Tibial nerve (tissue), 3 donors: Measurements from ENCODE around the gene COA7.

Experiments used
- POLR2A ChIP-seq, 2 donors: fragments of 450-650 bp; IDR thresholded peaks; one replicate each; pipeline ENCODE4 v1.6.1; 2017; ENCODE audit warnings: antibody characterized with exemption in 2 of 2, mild to moderate bottlenecking in 2 of 2, moderate library complexity in 2 of 2
- TF ChIP-seq, protein P1 (sequence below), 5 experiments: fragments of 200-600 bp in 3 of 5; fragments of 450-650 bp in 2 of 5; sonication (generic) in 3 of 5; IDR thresholded peaks; one replicate each; pipeline ENCODE4 v1.5.1; 2016 to 2019; ENCODE audit warnings: antibody characterized with exemption in 5 of 5, mild to moderate bottlenecking in 3 of 5, moderate library complexity in 2 of 5

DNA sequence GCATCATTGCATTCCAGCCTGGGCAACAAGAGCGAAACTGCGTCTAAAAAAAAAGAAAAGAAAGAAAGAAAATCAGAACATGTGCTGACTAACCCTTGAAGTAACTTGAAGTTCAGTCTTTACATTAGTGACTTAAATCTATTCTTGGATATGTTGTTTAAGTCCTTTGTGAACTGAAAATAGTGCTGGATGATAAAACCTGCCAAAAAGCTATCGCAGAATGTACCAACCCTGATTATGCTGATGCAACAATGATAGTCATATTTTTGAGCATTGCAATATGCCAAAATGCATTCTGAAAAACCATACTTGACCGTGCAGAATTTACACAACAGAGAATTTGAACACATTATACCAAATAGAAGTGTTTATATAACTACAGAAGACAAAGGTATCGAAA lies 34.4 kb downstream of the COA7 start:
- TF ChIP-seq, protein P1, sequence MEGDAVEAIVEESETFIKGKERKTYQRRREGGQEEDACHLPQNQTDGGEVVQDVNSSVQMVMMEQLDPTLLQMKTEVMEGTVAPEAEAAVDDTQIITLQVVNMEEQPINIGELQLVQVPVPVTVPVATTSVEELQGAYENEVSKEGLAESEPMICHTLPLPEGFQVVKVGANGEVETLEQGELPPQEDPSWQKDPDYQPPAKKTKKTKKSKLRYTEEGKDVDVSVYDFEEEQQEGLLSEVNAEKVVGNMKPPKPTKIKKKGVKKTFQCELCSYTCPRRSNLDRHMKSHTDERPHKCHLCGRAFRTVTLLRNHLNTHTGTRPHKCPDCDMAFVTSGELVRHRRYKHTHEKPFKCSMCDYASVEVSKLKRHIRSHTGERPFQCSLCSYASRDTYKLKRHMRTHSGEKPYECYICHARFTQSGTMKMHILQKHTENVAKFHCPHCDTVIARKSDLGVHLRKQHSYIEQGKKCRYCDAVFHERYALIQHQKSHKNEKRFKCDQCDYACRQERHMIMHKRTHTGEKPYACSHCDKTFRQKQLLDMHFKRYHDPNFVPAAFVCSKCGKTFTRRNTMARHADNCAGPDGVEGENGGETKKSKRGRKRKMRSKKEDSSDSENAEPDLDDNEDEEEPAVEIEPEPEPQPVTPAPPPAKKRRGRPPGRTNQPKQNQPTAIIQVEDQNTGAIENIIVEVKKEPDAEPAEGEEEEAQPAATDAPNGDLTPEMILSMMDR (IDR thresholded peaks at IDR 0.05): no peak
- TF ChIP-seq POLR2A (IDR thresholded peaks at IDR 0.05): no peak
